ENCODE results near the gene MAN1C1.

MAN1C1 gene

GRCh38 chr1:25621876-25622275 is 5.3 kb downstream of the MAN1C1 start:
- no CpG with 5 or more reads among the region's 5 CpGs for WGBS (ENCODE audit: insufficient coverage, insufficient read length)
- H3K36me3 ChIP-seq (ENCODE audit: control insufficient read depth, insufficient read depth, low read length), result no peaks in the 10 kb centered on the region
- no peak overlapping the region for H3K4me3 ChIP-seq (ENCODE audit: low read length)
- H3K27me3 ChIP-seq (ENCODE audit: control insufficient read depth, insufficient read depth, low read length), result peaks cover 8% of the 10 kb centered on the region; the same call in 1 of the 2 replicates
- H3K27ac ChIP-seq (ENCODE audit: low read length), result no peak overlapping the region
- no peak for DNase-seq (ENCODE audit: low read depth, low spot score)
- 0 out of 2 replicates have a peak, but pooled peaks cover 2% of the 10 kb centered on the region for H3K4me1 ChIP-seq (ENCODE audit: control insufficient read depth, insufficient read depth, low read length)
- no peaks in the 10 kb centered on the region for H3K9me3 ChIP-seq (ENCODE audit: control insufficient read depth, insufficient read depth, low read length)

- no CpG with 5 or more reads among the region's 6 CpGs for WGBS (ENCODE audit: insufficient coverage, insufficient read length)
- Histone ChIP-seq H3K4me3 (ENCODE audit: low read length) (no peak overlapping the region), H3K27me3 (ENCODE audit: control insufficient read depth, insufficient read depth, low read length) (peaks cover 7% of the 10 kb centered on the region; the same call in 1 of the 2 replicates), H3K27ac (ENCODE audit: low read length) (no peak overlapping the region), H3K4me1 (ENCODE audit: control insufficient read depth, insufficient read depth, low read length) (0 out of 2 replicates have a peak, but pooled peaks cover 2% of the 10 kb centered on the region), H3K9me3 (ENCODE audit: control insufficient read depth, insufficient read depth, low read length) (no peaks in the 10 kb centered on the region), H3K36me3 (ENCODE audit: control insufficient read depth, insufficient read depth, low read length) (no peaks in the 10 kb centered on the region)
- DNase-seq (ENCODE audit: low read depth, low spot score), result no peak
Observed at GRCh38 chr1:25622531-25622930, 5.9 kb downstream of the MAN1C1 start.

GRCh38 chr1:25623007-25623406 is 6.4 kb downstream of the MAN1C1 start:
- no peak overlapping the region for H3K4me3 ChIP-seq (ENCODE audit: low read length)
- H3K4me1 ChIP-seq (ENCODE audit: control insufficient read depth, insufficient read depth, low read length), result 0 out of 2 replicates have a peak, but pooled peaks cover 2% of the 10 kb centered on the region
- no peaks in the 10 kb centered on the region for H3K9me3 ChIP-seq (ENCODE audit: control insufficient read depth, insufficient read depth, low read length)
- H3K27me3 ChIP-seq (ENCODE audit: control insufficient read depth, insufficient read depth, low read length), result peaks cover 5% of the 10 kb centered on the region; the same call in 1 of the 2 replicates
- WGBS (ENCODE audit: insufficient coverage, insufficient read length), result no CpG with 5 or more reads among the region's 4 CpGs
- DNase-seq (ENCODE audit: low read depth, low spot score), result no peak
- H3K36me3 ChIP-seq (ENCODE audit: control insufficient read depth, insufficient read depth, low read length), result no peaks in the 10 kb centered on the region
- H3K27ac ChIP-seq (ENCODE audit: low read length), result no peak overlapping the region

- no peak for DNase-seq (ENCODE audit: low read depth, low spot score)
- Histone ChIP-seq H3K4me3 (ENCODE audit: low read length) (no peak overlapping the region), H3K36me3 (ENCODE audit: control insufficient read depth, insufficient read depth, low read length) (no peaks in the 10 kb centered on the region), H3K9me3 (ENCODE audit: control insufficient read depth, insufficient read depth, low read length) (no peaks in the 10 kb centered on the region), H3K27me3 (ENCODE audit: control insufficient read depth, insufficient read depth, low read length) (no peaks in the 10 kb centered on the region), H3K27ac (ENCODE audit: low read length) (no peak overlapping the region), H3K4me1 (ENCODE audit: control insufficient read depth, insufficient read depth, low read length) (no peaks in the 10 kb centered on the region)
- WGBS (ENCODE audit: insufficient coverage, insufficient read length), result no CpG with 5 or more reads among the region's 4 CpGs
Observed at GRCh38 chr1:25623731-25624130, 7.1 kb downstream of the MAN1C1 start.

GRCh38 chr1:25624156-25624555 is 7.6 kb downstream of the MAN1C1 start:
- Histone ChIP-seq H3K36me3 (ENCODE audit: control insufficient read depth, insufficient read depth, low read length) (no peaks in the 10 kb centered on the region), H3K4me3 (ENCODE audit: low read length) (no peak overlapping the region), H3K4me1 (ENCODE audit: control insufficient read depth, insufficient read depth, low read length) (no peaks in the 10 kb centered on the region), H3K27me3 (ENCODE audit: control insufficient read depth, insufficient read depth, low read length) (no peaks in the 10 kb centered on the region), H3K9me3 (ENCODE audit: control insufficient read depth, insufficient read depth, low read length) (no peaks in the 10 kb centered on the region), H3K27ac (ENCODE audit: low read length) (no peak overlapping the region)
- no peak for DNase-seq (ENCODE audit: low read depth, low spot score)
- WGBS (ENCODE audit: insufficient coverage, insufficient read length), result no CpG with 5 or more reads among the region's 3 CpGs

GRCh38 chr1:25624604-25625003 is 8.0 kb downstream of the MAN1C1 start:
- Histone ChIP-seq H3K36me3 (ENCODE audit: control insufficient read depth, insufficient read depth, low read length) (no peaks in the 10 kb centered on the region), H3K27ac (ENCODE audit: low read length) (no peak overlapping the region), H3K27me3 (ENCODE audit: control insufficient read depth, insufficient read depth, low read length) (no peaks in the 10 kb centered on the region), H3K9me3 (ENCODE audit: control insufficient read depth, insufficient read depth, low read length) (no peaks in the 10 kb centered on the region), H3K4me1 (ENCODE audit: control insufficient read depth, insufficient read depth, low read length) (no peaks in the 10 kb centered on the region), H3K4me3 (ENCODE audit: low read length) (no peak overlapping the region)
- WGBS (ENCODE audit: insufficient coverage, insufficient read length), result no CpG with 5 or more reads among the region's 5 CpGs
- no peak for DNase-seq (ENCODE audit: low read depth, low spot score)

GRCh38 chr1:25626018-25626417 is 9.4 kb downstream of the MAN1C1 start:
- Histone ChIP-seq H3K27ac (ENCODE audit: low read length) (no peak overlapping the region), H3K4me3 (ENCODE audit: low read length) (no peak overlapping the region), H3K27me3 (ENCODE audit: control insufficient read depth, insufficient read depth, low read length) (no peaks in the 10 kb centered on the region), H3K36me3 (ENCODE audit: control insufficient read depth, insufficient read depth, low read length) (no peaks in the 10 kb centered on the region), H3K4me1 (ENCODE audit: control insufficient read depth, insufficient read depth, low read length) (no peaks in the 10 kb centered on the region), H3K9me3 (ENCODE audit: control insufficient read depth, insufficient read depth, low read length) (no peaks in the 10 kb centered on the region)
- WGBS (ENCODE audit: insufficient coverage, insufficient read length), result no CpG with 5 or more reads among the region's 2 CpGs
- DNase-seq (ENCODE audit: low read depth, low spot score), result no peak

GRCh38 chr1:25628741-25629421 is 12.3 kb downstream of the MAN1C1 start:
- Histone ChIP-seq H3K4me3 (ENCODE audit: low read length) (no peak overlapping the region), H3K4me1 (ENCODE audit: control insufficient read depth, insufficient read depth, low read length) (no peaks in the 10 kb centered on the region), H3K27me3 (ENCODE audit: control insufficient read depth, insufficient read depth, low read length) (no peaks in the 10 kb centered on the region), H3K27ac (ENCODE audit: low read length) (no peak overlapping the region), H3K9me3 (ENCODE audit: control insufficient read depth, insufficient read depth, low read length) (no peaks in the 10 kb centered on the region), H3K36me3 (ENCODE audit: control insufficient read depth, insufficient read depth, low read length) (no peaks in the 10 kb centered on the region)
- no CpG with 5 or more reads among the region's 5 CpGs for WGBS (ENCODE audit: insufficient coverage, insufficient read length)
- DNase-seq (ENCODE audit: low read depth, low spot score), result no peak

GRCh38 chr1:25629836-25630235 is 13.2 kb downstream of the MAN1C1 start:
- Histone ChIP-seq H3K27me3 (ENCODE audit: control insufficient read depth, insufficient read depth, low read length) (no peaks in the 10 kb centered on the region), H3K27ac (ENCODE audit: low read length) (no peak overlapping the region), H3K4me3 (ENCODE audit: low read length) (no peak overlapping the region), H3K36me3 (ENCODE audit: control insufficient read depth, insufficient read depth, low read length) (no peaks in the 10 kb centered on the region), H3K9me3 (ENCODE audit: control insufficient read depth, insufficient read depth, low read length) (no peaks in the 10 kb centered on the region), H3K4me1 (ENCODE audit: control insufficient read depth, insufficient read depth, low read length) (no peaks in the 10 kb centered on the region)
- DNase-seq (ENCODE audit: low read depth, low spot score), result no peak
- WGBS (ENCODE audit: insufficient coverage, insufficient read length), result no CpG with 5 or more reads among the region's 4 CpGs

- Histone ChIP-seq H3K4me3 (ENCODE audit: low read length) (no peak overlapping the region), H3K4me1 (ENCODE audit: control insufficient read depth, insufficient read depth, low read length) (no peaks in the 10 kb centered on the region), H3K27me3 (ENCODE audit: control insufficient read depth, insufficient read depth, low read length) (no peaks in the 10 kb centered on the region), H3K36me3 (ENCODE audit: control insufficient read depth, insufficient read depth, low read length) (no peaks in the 10 kb centered on the region), H3K27ac (ENCODE audit: low read length) (no peak overlapping the region), H3K9me3 (ENCODE audit: control insufficient read depth, insufficient read depth, low read length) (no peaks in the 10 kb centered on the region)
- no CpG with 5 or more reads among the region's 11 CpGs for WGBS (ENCODE audit: insufficient coverage, insufficient read length)
- DNase-seq (ENCODE audit: low read depth, low spot score), result no peak
Observed at GRCh38 chr1:25631750-25632485, 15.3 kb downstream of the MAN1C1 start.
